SH-SY5Y (cell line): Measurements from ENCODE around the gene SAMD4A.

ENCODE experiments used
- GATA2 ChIP-seq: IDR thresholded peaks from 2 replicates; pipeline ENCODE4 v1.6.1; 2011; ENCODE audit warnings: mild to moderate bottlenecking, low read depth, low read length
- GATA3 ChIP-seq: IDR thresholded peaks from 2 replicates; pipeline ENCODE4 v1.6.1; 2011; ENCODE audit warnings: low read depth, mild to moderate bottlenecking, low read length, moderate library complexity

SAMD4A gene

DNA sequence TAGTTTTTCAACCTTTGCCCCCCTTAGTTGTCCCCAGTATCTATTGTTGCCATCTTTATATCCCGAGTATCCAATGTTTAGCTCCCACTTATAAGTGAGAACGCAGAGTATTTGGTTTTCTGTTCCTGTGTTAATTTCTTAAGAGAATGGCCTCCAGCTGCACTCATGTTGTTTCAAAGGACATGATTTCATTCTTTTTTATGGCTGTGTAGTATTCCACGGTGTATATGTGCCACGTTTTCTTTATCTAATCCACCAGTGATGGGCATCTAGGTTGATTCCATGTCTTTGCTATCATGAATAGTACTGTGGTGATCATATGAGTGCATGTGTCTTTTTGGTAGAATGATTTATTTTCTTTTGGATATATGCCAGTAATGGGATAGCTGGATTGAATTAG lies 263.7 kb downstream of the SAMD4A start:
- TF ChIP-seq GATA3, result no peak
- no peak for TF ChIP-seq GATA2

DNA sequence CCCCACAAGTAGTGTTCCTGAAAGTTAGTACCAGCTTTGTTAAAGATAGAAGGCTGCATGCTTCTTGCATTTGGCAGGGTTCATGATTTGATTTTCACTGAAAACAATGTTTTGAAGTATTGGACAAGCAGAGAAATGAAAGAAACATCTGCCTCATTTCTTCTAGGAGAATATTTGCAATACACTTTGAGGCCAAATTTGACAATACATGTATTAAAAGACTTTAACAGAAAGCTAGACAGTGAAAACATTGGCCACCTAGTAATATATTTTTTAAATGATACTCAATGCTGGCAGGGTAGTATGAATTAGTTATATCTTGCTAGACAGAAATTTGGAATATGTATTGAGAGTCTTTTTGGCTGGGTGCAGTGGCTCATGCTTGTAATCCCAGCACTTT lies 267.2 kb downstream of the SAMD4A start:
- TF ChIP-seq GATA2, result no peak
- TF ChIP-seq GATA3, result no peak

DNA sequence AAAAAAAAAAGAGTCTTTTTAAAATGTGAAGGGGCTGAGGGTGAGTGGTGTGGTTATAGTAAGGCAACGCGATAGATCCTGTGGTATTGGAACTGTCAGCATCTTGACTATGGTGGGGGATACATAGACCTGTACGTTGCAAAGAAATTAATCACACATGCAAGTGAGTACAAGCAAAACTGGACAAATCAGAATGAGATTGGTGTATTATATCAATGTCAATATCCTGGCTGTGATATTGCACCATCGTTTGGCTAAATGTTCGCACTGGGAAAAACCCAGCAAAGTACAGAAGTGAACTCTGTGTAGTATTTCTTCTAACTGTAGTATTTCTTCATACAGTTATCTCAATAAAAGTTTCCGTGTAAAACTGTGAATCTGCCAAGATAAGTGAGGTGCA lies 267.8 kb downstream of the SAMD4A start:
- no peak for TF ChIP-seq GATA3
- TF ChIP-seq GATA2, result no peak

DNA sequence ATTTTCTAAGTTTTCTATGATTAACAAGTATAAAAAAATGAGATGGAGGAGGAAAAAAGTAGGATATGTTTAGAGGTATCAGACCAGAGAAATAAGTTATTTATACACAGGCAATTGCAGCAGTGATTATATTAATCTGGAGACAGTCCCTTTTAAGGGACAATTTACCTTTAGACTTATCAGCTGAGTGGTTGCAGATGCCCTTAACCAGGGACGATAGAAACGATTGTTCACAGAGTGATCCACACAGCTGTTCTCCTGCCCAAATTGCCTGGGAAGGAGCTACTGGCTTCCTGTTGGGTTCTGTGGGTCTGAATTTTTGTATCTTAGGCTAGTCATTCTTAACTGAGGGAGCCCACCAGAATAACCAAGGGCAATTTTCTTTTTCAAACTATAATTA lies 269.3 kb downstream of the SAMD4A start:
- TF ChIP-seq GATA2 (peak; percentile 72), GATA3 (0 out of 2 replicates have a peak, but pooled peaks have one; percentile 10)

DNA sequence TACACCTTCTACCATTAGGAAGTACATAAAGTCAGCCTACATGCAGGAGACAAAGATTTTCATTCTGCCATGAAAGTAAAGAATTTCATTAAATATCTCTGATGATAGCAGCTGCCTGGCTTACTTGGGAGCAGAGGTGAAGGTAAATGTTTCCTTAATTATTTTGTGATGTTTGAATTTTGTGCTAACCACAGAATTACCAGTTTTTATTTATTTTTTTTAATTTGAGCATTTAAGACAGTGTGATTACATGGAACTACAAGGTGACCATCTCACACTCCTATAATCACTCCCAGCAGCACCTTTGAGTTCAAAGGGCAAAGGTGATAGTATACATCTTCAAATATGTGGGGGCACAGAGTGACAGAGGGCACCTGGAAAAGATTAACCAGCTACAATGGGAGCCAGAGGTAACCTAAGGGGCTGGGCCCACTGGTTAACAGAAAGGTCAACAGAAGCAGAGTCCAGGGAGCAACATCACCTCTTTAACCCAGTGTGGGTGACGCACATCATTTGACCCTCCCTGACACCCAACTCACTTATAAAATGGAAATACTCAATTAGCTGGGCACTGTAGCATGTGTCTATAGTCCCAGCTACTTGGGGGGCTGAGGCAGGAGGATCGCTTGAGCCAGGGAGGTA lies 270.7 kb downstream of the SAMD4A start:
- TF ChIP-seq GATA3 (no peak), GATA2 (no peak)

DNA sequence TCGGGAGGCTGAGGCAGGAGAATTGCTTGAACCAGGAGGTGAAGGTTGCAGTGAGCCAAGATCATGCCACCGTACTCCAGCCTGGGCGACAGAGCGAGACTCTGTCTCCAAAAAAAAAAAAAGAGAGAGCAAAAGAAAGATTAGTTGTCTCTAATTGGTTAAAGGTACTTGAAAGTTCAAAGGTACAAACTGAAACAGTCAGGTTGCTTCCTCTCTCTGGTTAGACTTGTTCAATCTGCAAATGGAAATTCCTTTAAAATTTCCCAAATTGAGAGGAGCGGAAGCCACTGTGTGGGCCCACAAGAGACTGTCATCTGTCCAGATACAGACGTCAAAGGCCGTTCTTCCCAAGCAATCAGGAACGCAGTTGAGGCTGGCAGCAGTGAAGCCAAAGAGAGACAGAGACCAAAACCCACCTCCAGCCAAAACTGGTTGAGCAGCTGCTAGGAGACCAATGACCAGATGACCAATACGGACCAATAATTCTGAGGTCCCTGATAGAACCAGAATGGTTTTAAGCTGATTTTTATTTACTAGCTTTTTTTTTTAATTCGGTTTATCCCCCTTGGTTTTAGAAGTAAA lies 272.1 kb downstream of the SAMD4A start:
- TF ChIP-seq GATA2 (no peak), GATA3 (no peak)

DNA sequence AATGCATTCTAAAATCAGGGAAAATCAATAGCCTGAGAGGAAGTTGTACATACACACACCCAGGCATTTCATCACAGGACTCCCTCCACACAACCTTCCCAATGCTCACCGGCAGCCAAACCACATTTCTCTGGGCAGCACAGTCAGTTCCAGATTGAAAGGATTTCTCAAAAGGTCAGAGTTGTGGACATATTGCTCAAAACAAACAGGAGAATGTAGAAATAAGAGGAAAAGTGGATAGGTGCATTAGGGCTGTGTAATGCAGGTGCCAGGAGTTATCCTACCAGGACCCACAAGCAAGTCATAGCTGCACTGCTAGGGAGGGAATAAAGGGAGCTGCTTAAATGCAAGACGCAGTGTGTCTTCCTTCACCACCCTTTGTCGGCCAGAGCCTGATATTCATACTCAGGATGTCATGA lies 272.8 kb downstream of the SAMD4A start:
- no peak for TF ChIP-seq GATA3
- TF ChIP-seq GATA2, result no peak

DNA sequence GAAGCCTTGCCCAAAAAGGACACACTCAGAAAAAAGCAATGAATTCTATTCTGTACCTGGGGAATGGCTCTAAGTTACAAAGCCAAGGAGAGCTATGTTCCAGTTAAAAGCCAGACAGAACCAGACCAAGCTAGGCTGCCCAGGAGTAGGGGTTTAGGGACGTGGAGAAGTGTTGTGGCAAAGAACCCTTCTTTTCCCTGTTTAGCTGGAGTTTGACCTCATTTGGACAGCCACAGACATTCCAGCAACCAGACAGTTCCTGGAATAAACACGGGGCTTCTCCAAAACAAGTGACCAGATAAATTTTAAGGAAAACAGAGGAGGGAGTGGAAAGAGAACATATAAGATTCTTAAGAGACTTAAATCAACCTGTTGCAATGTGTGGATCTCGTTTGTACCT lies 273.4 kb downstream of the SAMD4A start:
- TF ChIP-seq GATA3, result no peak
- no peak for TF ChIP-seq GATA2

DNA sequence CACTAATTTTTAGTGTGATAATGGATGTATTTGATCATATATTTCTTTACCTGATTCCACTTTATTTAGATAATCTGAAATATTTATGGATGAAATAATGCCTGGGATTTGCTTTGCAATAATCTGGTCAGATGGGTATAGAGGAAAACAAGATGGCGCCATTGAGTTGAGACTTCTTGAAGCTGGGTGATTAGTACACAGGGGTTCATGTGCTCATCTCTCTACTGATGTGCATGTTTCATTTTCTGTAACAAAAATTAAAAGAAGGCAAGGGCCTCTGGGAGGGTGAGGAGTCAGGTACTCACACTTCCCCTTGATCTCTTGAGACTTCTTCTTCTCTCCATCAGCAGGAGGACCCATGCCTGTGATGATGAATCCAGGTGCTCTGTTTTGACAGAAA lies 273.9 kb downstream of the SAMD4A start:
- TF ChIP-seq GATA3, result no peak
- TF ChIP-seq GATA2, result no peak
